ENCODE data around the gene PFDN1. TPM values are rescaled to one million over a fixed set of nuclear protein-coding genes. Genes with fewer than 3 reads are reported as not detected.

Gene PFDN1
- total and polyA plus RNA-seq, 9 of the 15 experiments (the other 6 are each of a cell fraction or from before 2014, with no cell fraction given): 45.5 to 215 (median 78.0) TPM

GRCh38 chr5:140242890-140243585 is 59.9 kb downstream of the PFDN1 start:
- 78% methylated on average over 4 of the region's 4 CpGs for WGBS (ENCODE audit: insufficient coverage, low coverage, missing lambda C conversion rate)
- no peak overlapping the region for H3K4me2 ChIP-seq (ENCODE audit: insufficient read depth, low read length)
- CTCF ChIA-PET (ENCODE audit: low intra/inter-chr PET ratio): interaction anchor here (3.5 to 4.1 kb wide), 2 partner anchors 109 to 114 kb away, joined by 29 to 37 read pairs; no protein-coding TSS in a partner anchor
- BruUV-seq (replicated peaks): no TSS peak
- FAIRE-seq: no peak
- H3K27ac ChIP-seq (ENCODE audit: extremely low read depth, low read depth, low read length): no peak overlapping the region
- H3K9me1 ChIP-seq (ENCODE audit: control insufficient read depth, insufficient read depth, low read length): no peaks in the 10 kb centered on the region
- ATAC-seq: no peak
- POLR2A ChIA-PET: interaction anchor here (0.9 to 3.6 kb wide), 6 partner anchors 9 to 116 kb away, joined by 3 to 12 read pairs (median 4); partner anchors contain the start of genes HBEGF and SLC4A9
- H3K27me3 ChIP-seq (ENCODE audit: control insufficient read depth in 2 of 2, insufficient read depth in 2 of 2, low read length in 2 of 2): no peaks in the 10 kb centered on the region
- intact Hi-C loops (cut with micrococcal nuclease): loop anchor here (5.0 to 10.0 kb wide), 2 partner anchors 312 to 489 kb away; partner anchors contain the start of gene SRA1
- H4K20me1 ChIP-seq (replicated peaks; ENCODE audit: control insufficient read depth, insufficient read depth, low read length): peaks cover 23% of the 10 kb centered on the region
- peaks cover 45% of the 10 kb centered on the region for H3K36me3 ChIP-seq (ENCODE audit: control insufficient read depth, insufficient read depth, low read length)
- H2AFZ ChIP-seq (ENCODE audit: low read depth, low read length): no peak overlapping the region
- H3K4me1 ChIP-seq (replicated peaks in 1 of 2; ENCODE audit: control insufficient read depth in 2 of 2, insufficient read depth in 2 of 2, low read length in 2 of 2): peaks cover 15 to 30% of the 10 kb centered on the region in 2 experiments
- DNase-seq (ENCODE audit: extremely low read depth in 1 of 4, low spot score in 3 of 4): no peak
- H3K4me3 ChIP-seq: no peak overlapping the region
- H3K9me3 ChIP-seq (replicated peaks; ENCODE audit: control insufficient read depth, insufficient read depth, low read depth, low read length): no peaks in the 10 kb centered on the region
- in situ Hi-C loops (cut with MboI): loop anchor here (5.0 to 10.0 kb wide), 2 partner anchors 114 to 482 kb away; no protein-coding TSS in a partner anchor
- H3K79me2 ChIP-seq (ENCODE audit: control insufficient read depth, insufficient read depth, low read length): peaks cover 9% of the 10 kb centered on the region; the same call in 1 of the 3 replicates
- 0 out of 4 replicates have a peak overlapping the region, but pooled peaks of 1 of the 2 experiments have one; percentile 21 for H3K9ac ChIP-seq (ENCODE audit: insufficient read depth in 1 of 2, low read depth in 2 of 2, low read length in 2 of 2)
- TF ChIP-seq ETV5 (CRISPR knock-in tag; IDR thresholded peaks at IDR 0.05; ENCODE audit: low read depth) (no peak), REST (IDR thresholded peaks at IDR 0.05; ENCODE audit: borderline replicate concordance) (no peak), REST (CRISPR knock-in tag; IDR thresholded peaks at IDR 0.05; ENCODE audit: low read depth) (no peak), CREBBP (IDR thresholded peaks at IDR 0.05; ENCODE audit: low read depth, low read length) (no peak), HNRNPK (IDR thresholded peaks at IDR 0.05; ENCODE audit: low read depth, low read length, poor library complexity, severe bottlenecking) (no peak), PHB2 (IDR thresholded peaks at IDR 0.05; ENCODE audit: low read depth) (no peak), BRF1 (IDR thresholded peaks at IDR 0.05; ENCODE audit: borderline replicate concordance, extremely low read depth, insufficient read length) (no peak), NEUROD1 (IDR thresholded peaks at IDR 0.05; ENCODE audit: borderline replicate concordance, low read depth, low read length, partially characterized antibody) (no peak)

Data from K562 (cell line).